K562 (cell line): ENCODE results near the gene NABP1.

Source experiments
- SNAPC5 ChIP-seq: fragments of 250-450 bp; sonication (Bioruptor Pico); IDR thresholded peaks from 2 replicates; pipeline ENCODE4 v1.8.0; 2021; ENCODE audit warnings: moderate library complexity, mild to moderate bottlenecking, inconsistent platforms
- ZZZ3 ChIP-seq: fragments of 450-650 bp; IDR thresholded peaks from 2 replicates; pipeline ENCODE4 v1.6.1; 2016; ENCODE audit warnings: antibody characterized with exemption, mild to moderate bottlenecking, moderate library complexity
- TF ChIP-seq, protein P1 (sequence below): fragments of 450-650 bp; IDR thresholded peaks from 2 replicates; pipeline ENCODE4 v1.6.1; 2017; ENCODE audit warnings: antibody characterized with exemption, mild to moderate bottlenecking
- TF ChIP-seq, protein P2 (sequence below), 2 experiments: fragments of 450-650 bp; formaldehyde crosslinking in 1 of 2; IDR thresholded peaks; 2 replicates each; pipeline versions ENCODE4 v1.4.0 to v1.6.1; 2014 to 2020; ENCODE audit warnings: mild to moderate bottlenecking in 2 of 2, borderline replicate concordance in 1 of 2, low read depth in 1 of 2
- TF ChIP-seq, protein P3 (sequence below): sonication (generic); formaldehyde crosslinking; IDR thresholded peaks from 2 replicates; pipeline ENCODE4 v1.8.0; 2022; ENCODE audit warnings: mild to moderate bottlenecking, missing genetic modification reagents

DNA sequence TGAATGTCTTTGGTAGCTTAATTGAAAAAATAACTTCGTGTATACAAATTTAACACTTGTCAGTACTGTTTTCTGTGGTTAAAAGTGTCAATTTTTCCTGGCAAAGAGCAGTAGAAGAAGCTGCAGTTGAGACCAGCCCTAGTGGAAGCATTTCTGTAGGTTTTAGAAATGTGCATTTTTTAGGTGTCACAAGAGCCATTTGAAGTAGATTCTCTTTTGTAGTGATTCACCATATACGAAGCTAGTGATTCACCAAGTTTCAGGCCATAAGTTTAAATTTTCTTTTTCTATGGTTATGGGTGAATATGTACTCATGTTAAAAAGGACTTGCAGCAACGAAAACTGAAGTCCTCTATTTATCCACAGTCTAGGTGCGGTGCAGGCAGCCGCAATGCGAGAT, 4.2 kb downstream of the NABP1 start:
- TF ChIP-seq, protein P1, sequence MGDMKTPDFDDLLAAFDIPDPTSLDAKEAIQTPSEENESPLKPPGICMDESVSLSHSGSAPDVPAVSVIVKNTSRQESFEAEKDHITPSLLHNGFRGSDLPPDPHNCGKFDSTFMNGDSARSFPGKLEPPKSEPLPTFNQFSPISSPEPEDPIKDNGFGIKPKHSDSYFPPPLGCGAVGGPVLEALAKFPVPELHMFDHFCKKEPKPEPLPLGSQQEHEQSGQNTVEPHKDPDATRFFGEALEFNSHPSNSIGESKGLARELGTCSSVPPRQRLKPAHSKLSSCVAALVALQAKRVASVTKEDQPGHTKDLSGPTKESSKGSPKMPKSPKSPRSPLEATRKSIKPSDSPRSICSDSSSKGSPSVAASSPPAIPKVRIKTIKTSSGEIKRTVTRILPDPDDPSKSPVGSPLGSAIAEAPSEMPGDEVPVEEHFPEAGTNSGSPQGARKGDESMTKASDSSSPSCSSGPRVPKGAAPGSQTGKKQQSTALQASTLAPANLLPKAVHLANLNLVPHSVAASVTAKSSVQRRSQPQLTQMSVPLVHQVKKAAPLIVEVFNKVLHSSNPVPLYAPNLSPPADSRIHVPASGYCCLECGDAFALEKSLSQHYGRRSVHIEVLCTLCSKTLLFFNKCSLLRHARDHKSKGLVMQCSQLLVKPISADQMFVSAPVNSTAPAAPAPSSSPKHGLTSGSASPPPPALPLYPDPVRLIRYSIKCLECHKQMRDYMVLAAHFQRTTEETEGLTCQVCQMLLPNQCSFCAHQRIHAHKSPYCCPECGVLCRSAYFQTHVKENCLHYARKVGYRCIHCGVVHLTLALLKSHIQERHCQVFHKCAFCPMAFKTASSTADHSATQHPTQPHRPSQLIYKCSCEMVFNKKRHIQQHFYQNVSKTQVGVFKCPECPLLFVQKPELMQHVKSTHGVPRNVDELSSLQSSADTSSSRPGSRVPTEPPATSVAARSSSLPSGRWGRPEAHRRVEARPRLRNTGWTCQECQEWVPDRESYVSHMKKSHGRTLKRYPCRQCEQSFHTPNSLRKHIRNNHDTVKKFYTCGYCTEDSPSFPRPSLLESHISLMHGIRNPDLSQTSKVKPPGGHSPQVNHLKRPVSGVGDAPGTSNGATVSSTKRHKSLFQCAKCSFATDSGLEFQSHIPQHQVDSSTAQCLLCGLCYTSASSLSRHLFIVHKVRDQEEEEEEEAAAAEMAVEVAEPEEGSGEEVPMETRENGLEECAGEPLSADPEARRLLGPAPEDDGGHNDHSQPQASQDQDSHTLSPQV = no peak
- no peak for TF ChIP-seq ZZZ3
- TF ChIP-seq, protein P2, sequence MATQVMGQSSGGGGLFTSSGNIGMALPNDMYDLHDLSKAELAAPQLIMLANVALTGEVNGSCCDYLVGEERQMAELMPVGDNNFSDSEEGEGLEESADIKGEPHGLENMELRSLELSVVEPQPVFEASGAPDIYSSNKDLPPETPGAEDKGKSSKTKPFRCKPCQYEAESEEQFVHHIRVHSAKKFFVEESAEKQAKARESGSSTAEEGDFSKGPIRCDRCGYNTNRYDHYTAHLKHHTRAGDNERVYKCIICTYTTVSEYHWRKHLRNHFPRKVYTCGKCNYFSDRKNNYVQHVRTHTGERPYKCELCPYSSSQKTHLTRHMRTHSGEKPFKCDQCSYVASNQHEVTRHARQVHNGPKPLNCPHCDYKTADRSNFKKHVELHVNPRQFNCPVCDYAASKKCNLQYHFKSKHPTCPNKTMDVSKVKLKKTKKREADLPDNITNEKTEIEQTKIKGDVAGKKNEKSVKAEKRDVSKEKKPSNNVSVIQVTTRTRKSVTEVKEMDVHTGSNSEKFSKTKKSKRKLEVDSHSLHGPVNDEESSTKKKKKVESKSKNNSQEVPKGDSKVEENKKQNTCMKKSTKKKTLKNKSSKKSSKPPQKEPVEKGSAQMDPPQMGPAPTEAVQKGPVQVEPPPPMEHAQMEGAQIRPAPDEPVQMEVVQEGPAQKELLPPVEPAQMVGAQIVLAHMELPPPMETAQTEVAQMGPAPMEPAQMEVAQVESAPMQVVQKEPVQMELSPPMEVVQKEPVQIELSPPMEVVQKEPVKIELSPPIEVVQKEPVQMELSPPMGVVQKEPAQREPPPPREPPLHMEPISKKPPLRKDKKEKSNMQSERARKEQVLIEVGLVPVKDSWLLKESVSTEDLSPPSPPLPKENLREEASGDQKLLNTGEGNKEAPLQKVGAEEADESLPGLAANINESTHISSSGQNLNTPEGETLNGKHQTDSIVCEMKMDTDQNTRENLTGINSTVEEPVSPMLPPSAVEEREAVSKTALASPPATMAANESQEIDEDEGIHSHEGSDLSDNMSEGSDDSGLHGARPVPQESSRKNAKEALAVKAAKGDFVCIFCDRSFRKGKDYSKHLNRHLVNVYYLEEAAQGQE (IDR thresholded peaks at IDR 0.05; ENCODE audit: borderline replicate concordance) = no peak
- TF ChIP-seq, protein P2 (CRISPR knock-in tag; IDR thresholded peaks at IDR 0.05; ENCODE audit: low read depth) = no peak
- TF ChIP-seq, protein P3, sequence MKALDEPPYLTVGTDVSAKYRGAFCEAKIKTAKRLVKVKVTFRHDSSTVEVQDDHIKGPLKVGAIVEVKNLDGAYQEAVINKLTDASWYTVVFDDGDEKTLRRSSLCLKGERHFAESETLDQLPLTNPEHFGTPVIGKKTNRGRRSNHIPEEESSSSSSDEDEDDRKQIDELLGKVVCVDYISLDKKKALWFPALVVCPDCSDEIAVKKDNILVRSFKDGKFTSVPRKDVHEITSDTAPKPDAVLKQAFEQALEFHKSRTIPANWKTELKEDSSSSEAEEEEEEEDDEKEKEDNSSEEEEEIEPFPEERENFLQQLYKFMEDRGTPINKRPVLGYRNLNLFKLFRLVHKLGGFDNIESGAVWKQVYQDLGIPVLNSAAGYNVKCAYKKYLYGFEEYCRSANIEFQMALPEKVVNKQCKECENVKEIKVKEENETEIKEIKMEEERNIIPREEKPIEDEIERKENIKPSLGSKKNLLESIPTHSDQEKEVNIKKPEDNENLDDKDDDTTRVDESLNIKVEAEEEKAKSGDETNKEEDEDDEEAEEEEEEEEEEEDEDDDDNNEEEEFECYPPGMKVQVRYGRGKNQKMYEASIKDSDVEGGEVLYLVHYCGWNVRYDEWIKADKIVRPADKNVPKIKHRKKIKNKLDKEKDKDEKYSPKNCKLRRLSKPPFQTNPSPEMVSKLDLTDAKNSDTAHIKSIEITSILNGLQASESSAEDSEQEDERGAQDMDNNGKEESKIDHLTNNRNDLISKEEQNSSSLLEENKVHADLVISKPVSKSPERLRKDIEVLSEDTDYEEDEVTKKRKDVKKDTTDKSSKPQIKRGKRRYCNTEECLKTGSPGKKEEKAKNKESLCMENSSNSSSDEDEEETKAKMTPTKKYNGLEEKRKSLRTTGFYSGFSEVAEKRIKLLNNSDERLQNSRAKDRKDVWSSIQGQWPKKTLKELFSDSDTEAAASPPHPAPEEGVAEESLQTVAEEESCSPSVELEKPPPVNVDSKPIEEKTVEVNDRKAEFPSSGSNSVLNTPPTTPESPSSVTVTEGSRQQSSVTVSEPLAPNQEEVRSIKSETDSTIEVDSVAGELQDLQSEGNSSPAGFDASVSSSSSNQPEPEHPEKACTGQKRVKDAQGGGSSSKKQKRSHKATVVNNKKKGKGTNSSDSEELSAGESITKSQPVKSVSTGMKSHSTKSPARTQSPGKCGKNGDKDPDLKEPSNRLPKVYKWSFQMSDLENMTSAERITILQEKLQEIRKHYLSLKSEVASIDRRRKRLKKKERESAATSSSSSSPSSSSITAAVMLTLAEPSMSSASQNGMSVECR (CRISPR knock-in tag) = no peak
- no peak for TF ChIP-seq SNAPC5 (CRISPR knock-in tag)
